ENCODE results near the gene OGN. TPM values are rescaled to one million over a fixed set of nuclear protein-coding genes. Genes with fewer than 3 reads are reported as not detected.

Gene OGN, protein sequence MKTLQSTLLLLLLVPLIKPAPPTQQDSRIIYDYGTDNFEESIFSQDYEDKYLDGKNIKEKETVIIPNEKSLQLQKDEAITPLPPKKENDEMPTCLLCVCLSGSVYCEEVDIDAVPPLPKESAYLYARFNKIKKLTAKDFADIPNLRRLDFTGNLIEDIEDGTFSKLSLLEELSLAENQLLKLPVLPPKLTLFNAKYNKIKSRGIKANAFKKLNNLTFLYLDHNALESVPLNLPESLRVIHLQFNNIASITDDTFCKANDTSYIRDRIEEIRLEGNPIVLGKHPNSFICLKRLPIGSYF
- not detected for total RNA-seq

DNA sequence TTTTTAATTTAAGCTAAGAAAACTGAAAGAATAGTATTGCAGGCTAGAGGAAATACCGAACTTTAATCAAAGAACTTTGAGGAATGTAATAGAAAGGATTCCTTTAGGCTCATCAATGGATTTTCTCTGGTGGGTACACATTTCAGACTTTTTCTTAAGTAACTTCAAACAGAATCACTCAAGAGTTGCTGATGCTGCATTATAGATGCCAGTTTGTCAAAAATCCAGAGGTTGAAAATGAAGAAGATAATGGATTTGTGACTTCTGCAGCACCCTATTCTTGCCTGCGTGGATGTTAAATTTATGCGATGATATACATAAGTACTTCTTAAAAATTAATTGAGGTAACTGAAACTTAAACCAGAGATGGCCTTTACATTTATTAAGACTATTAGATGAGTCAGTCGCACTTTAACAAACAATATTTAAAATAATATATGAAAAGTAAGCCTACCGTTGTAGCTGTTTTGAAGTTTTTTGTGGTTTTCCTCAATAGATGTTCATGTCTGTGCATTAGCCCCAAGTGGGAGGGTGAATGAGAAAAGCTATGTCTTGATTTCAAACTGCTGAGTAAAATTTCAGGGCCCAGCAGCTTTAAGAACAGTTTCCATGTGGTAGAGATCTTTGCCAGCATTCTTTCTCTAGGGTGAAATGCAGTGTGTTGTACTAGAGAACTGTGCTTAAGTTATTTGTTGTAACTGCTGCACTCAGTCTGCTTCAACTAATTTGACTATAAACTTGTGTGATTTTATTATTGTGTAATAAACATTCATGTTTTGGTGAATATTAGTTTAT lies at the start of gene OGN:
Gene OGN, minus strand, starts transcription at position 537 of the 795 bp plus-strand sequence. CDS start 1,171 bp downstream, outside the sequence.
- H3K27me3 Mint-ChIP-seq (ENCODE audit: low read depth): no peaks in the 10 kb centered on the region
- no peak within 1 kb of the TSS for H3K27ac Mint-ChIP-seq
- H3K36me3 Mint-ChIP-seq (ENCODE audit: low read depth): peaks cover 2% of the 10 kb centered on the region
- H3K4me3 Mint-ChIP-seq: no peak within 1 kb of the TSS
- peaks cover 31% of the 10 kb centered on the region for H3K4me1 Mint-ChIP-seq (ENCODE audit: low read depth)
- DNase-seq: no peak
- no peak for ATAC-seq
- CTCF ChIA-PET: no interaction called here
- H3K9me3 Mint-ChIP-seq (ENCODE audit: insufficient read depth): no peaks in the 10 kb centered on the region
- POLR2A ChIA-PET: no interaction called here

DNA sequence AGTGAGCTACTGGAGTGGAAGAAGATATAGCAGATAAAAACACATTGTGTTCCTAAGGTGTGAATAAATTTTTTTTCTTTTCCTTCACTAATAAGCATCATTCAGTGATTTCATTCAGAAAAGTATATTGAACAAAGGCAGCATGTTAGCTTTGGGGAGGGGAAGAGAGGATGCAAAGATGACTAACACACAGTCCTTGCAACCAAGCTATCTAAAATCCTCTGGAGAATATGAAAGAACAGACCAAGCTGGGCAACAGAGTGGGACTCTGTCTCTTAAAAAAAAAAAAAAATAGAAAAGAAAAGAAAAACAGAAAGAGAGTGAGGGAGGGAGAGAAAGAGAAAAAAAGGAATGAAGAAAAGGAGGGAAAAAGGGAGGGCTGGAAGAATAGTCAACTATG lies 42.2 kb upstream of the OGN start:
- Mint-ChIP-seq H3K4me3 (no peak overlapping the region), H3K27me3 (ENCODE audit: low read depth) (no peaks in the 10 kb centered on the region), H3K4me1 (ENCODE audit: low read depth) (no peaks in the 10 kb centered on the region), H3K36me3 (ENCODE audit: low read depth) (no peaks in the 10 kb centered on the region), H3K9me3 (ENCODE audit: insufficient read depth) (no peaks in the 10 kb centered on the region), H3K27ac (no peak overlapping the region)
- DNase-seq (no peak), ATAC-seq (no peak)
- POLR2A ChIA-PET: no interaction called here
- CTCF ChIA-PET: interaction anchor here (0.9 to 1.4 kb wide), 4 partner anchors 9 to 307 kb away, joined by 3 to 6 read pairs (median 4); no protein-coding TSS in a partner anchor

DNA sequence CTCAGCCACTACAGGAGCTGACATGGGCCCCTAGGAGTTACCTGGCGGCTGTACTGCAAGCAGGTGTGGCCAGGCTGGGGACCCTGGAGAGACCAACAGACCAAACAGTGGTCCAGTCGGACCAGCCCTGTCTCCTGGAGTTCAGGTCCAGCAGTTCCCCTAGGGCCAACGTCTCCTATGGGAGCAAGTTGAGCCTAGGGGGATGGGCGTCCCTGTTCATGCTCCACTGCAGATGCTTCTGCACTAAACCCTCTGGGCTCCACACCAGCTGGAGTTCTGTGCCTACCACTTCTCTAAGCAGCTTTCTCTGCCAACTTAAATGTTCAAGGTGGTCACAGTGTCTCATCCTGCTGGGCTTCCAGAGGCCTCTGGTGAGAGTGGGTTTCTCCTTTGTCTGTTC lies 40.5 kb upstream of the OGN start:
- ATAC-seq: no peak
- peaks cover 8% of the 10 kb centered on the region for H3K4me1 Mint-ChIP-seq (ENCODE audit: low read depth)
- H3K27ac Mint-ChIP-seq: no peak overlapping the region
- H3K36me3 Mint-ChIP-seq (ENCODE audit: low read depth): no peaks in the 10 kb centered on the region
- no peak overlapping the region for H3K4me3 Mint-ChIP-seq
- no peaks in the 10 kb centered on the region for H3K27me3 Mint-ChIP-seq (ENCODE audit: low read depth)
- ChIA-PET POLR2A (no interaction called here), CTCF (no interaction called here)
- no peak for DNase-seq
- no peaks in the 10 kb centered on the region for H3K9me3 Mint-ChIP-seq (ENCODE audit: insufficient read depth)

DNA sequence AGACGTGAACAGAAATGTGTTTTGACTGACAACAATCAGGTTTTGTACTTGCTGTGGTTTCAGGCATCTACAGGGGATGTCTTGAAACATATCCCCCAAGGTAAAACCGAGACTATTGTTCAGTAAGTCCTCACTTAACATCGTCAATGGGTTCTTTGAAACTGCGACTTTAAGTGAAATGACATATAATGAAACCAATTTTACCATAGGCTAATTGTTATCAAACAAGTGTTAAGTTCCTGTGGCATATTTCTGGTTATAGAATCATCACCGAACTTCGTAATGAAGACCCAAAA lies 36.3 kb upstream of the OGN start:
- CTCF ChIA-PET: interaction anchor here (1.1 to 2.1 kb wide), 4 partner anchors 33 to 303 kb away, joined by 3 to 9 read pairs (median 5); no protein-coding TSS in a partner anchor
- ATAC-seq (no peak), DNase-seq (no peak)
- Mint-ChIP-seq H3K9me3 (ENCODE audit: insufficient read depth) (no peaks in the 10 kb centered on the region), H3K27me3 (ENCODE audit: low read depth) (no peaks in the 10 kb centered on the region), H3K4me3 (no peak overlapping the region), H3K4me1 (ENCODE audit: low read depth) (peaks cover 11% of the 10 kb centered on the region), H3K36me3 (ENCODE audit: low read depth) (no peaks in the 10 kb centered on the region), H3K27ac (no peak overlapping the region)
- POLR2A ChIA-PET: no interaction called here

DNA sequence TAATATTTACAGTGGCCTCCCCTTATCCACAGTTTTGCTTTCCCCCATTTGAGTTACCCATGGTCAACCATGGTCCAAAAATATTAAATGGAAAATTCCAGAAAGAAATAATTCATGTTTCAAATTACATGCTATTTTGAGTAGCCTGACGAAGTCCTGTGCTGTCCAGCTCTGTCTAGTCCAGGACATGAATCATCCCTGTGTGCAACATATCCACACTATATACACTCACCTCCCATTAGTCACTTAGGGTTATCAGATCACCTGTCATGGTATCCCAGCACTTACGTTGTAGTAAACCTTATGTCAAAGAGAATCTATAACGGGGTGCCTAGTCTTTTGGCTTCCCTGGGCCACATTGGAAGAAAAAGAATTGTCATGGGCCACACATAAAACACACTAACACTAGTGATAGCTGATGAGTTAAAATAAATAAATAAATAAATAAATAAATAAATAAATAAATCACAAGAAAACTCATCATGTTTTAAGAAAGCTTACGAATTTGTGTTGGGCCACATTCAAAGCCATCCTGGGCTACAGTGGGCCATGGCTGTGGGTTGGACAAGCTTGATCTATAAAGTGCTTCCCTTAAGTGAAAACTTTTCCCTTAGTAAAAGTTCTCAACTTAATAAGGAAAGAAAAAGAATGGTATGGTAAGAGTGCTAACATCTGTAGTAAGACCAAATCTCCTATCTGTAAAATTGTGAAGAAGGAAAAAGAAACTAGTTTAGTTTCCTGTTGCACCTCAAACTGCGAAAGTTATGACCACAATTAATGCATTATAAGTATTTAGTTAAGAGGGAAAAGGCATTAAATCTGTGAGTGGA lies 35.8 kb upstream of the OGN start:
- Mint-ChIP-seq H3K4me3 (no peak overlapping the region), H3K36me3 (ENCODE audit: low read depth) (no peaks in the 10 kb centered on the region), H3K27me3 (ENCODE audit: low read depth) (no peaks in the 10 kb centered on the region), H3K9me3 (ENCODE audit: insufficient read depth) (no peaks in the 10 kb centered on the region), H3K27ac (no peak overlapping the region), H3K4me1 (ENCODE audit: low read depth) (peaks cover 11% of the 10 kb centered on the region)
- ATAC-seq: no peak
- DNase-seq: no peak
- ChIA-PET POLR2A (no interaction called here), CTCF (interaction anchor here (0.9 to 2.1 kb wide), 5 partner anchors 32 to 302 kb away, joined by 3 to 9 read pairs (median 3); no protein-coding TSS in a partner anchor)

DNA sequence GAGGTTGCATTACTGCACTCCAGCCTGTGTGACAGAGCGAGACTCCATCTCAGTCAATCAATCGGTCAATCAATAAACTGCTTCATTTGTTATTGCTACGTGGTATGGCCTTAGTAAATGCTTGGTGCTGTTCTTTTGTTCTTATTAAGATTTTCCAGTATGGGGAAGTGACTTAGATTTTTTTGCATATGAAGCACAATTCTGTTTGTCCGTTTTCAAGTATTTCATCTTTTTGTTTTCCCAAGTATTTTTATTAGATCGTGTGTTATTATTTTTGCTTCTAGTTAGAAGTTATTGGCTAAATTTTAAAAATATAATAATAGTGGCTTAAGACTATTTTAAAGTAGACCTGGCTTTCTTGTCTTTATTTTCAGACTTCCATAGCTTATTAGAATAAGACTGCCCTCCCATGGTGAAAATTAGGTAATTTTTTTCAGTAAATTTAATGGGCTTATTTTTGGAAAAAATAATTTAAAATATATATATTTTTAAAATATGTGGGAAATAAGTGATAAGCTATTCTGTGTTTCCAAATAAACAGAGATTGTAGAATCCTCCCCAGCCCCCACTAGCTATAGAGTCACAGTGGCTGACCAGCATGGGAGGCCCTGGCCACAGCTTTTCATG lies 34.6 kb upstream of the OGN start:
- ATAC-seq: no peak

DNA sequence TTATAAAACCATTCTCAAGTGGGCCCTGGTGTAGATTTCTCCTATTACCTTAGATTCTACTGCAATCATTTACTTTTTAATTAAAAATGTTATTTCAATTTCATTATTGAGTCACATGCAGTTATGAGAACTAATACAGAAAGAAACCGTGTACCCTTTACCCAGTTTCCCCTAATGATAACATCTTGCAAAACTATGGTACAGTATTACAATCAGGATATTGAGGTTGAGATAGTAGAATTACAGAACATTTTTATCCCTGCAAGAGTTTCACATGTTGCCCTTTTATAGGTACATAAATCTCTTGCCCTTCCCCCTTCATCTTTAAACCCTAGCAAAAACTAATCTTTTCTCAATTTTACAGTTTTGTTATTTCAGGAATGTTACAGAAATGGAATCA lies 30.9 kb upstream of the OGN start:
- Mint-ChIP-seq H3K36me3 (ENCODE audit: low read depth) (no peaks in the 10 kb centered on the region), H3K27me3 (ENCODE audit: low read depth) (no peaks in the 10 kb centered on the region), H3K9me3 (ENCODE audit: insufficient read depth) (no peaks in the 10 kb centered on the region), H3K4me1 (ENCODE audit: low read depth) (peaks cover 6% of the 10 kb centered on the region), H3K4me3 (no peak overlapping the region), H3K27ac (no peak overlapping the region)
- DNase-seq (no peak), ATAC-seq (no peak)
- ChIA-PET CTCF (no interaction called here), POLR2A (no interaction called here)

More for the DNA sequence above, 34.6 kb upstream of the OGN start:
- no peak overlapping the region for H3K4me3 Mint-ChIP-seq
- no peak for DNase-seq
- H3K9me3 Mint-ChIP-seq (ENCODE audit: insufficient read depth): no peaks in the 10 kb centered on the region
- POLR2A ChIA-PET: interaction anchor here (1.0 kb wide), 1 partner anchor 299 kb away, joined by 3 read pairs; no protein-coding TSS in a partner anchor
- H3K4me1 Mint-ChIP-seq (ENCODE audit: low read depth): peaks cover 11% of the 10 kb centered on the region
- no peaks in the 10 kb centered on the region for H3K36me3 Mint-ChIP-seq (ENCODE audit: low read depth)
- H3K27me3 Mint-ChIP-seq (ENCODE audit: low read depth): no peaks in the 10 kb centered on the region
- no peak overlapping the region for H3K27ac Mint-ChIP-seq
- CTCF ChIA-PET: interaction anchor here (0.6 to 2.1 kb wide), 6 partner anchors 25 to 299 kb away, joined by 3 to 9 read pairs (median 4); no protein-coding TSS in a partner anchor

DNA sequence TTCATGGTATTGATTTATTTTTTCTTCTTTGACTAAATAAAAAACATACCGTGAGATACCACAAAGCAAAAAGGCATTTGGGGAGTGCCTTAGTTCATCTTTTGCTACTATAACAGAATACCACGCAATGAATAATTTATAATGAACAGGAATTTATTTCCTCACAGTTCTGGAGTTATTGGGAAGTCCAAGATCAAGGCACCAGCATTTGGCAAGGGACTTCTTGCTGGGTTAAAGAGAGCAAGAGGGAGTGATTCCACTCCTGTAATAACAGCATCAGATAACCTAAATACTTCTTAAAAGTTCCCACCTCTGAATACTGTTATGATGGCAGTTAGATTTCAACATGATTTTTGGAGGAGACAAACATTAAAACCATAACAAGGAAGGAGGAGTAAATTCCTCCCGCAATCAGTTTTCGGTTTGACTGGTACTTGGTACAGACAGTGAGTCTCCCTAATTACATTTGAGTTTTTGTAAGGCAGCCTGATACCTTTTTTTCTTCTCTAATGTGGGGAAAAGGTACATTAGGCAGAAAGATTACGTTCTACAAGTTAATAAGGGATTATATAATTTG lies 28.7 kb upstream of the OGN start:
- no peaks in the 10 kb centered on the region for H3K27me3 Mint-ChIP-seq (ENCODE audit: low read depth)
- H3K9me3 Mint-ChIP-seq (ENCODE audit: insufficient read depth): no peaks in the 10 kb centered on the region
- no peak overlapping the region for H3K4me3 Mint-ChIP-seq
- POLR2A ChIA-PET: no interaction called here
- no peaks in the 10 kb centered on the region for H3K4me1 Mint-ChIP-seq (ENCODE audit: low read depth)
- H3K27ac Mint-ChIP-seq: no peak overlapping the region
- DNase-seq: no peak
- no peak for ATAC-seq
- CTCF ChIA-PET: no interaction called here
- H3K36me3 Mint-ChIP-seq (ENCODE audit: low read depth): no peaks in the 10 kb centered on the region

DNA sequence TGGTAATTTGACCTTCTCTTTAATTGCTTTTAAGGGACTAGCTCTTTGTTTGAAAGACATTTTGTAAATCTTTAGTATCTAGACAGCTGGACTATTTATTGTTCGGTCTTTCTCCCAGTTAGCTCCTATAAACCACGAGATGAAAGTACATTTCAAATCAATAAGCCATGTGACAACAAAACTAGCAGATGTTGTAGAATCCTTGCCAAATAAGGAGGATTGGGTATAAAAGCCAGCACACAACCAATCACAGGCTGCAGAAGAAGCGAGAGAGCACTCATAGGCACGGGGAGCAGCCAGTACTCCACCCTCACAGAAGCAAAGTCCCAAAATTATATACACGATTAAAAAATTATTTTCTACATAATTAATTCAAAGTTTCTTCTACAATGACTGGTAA lies 28.0 kb upstream of the OGN start:
- no peak overlapping the region for H3K27ac Mint-ChIP-seq
- H3K36me3 Mint-ChIP-seq (ENCODE audit: low read depth): no peaks in the 10 kb centered on the region
- POLR2A ChIA-PET: no interaction called here

DNA sequence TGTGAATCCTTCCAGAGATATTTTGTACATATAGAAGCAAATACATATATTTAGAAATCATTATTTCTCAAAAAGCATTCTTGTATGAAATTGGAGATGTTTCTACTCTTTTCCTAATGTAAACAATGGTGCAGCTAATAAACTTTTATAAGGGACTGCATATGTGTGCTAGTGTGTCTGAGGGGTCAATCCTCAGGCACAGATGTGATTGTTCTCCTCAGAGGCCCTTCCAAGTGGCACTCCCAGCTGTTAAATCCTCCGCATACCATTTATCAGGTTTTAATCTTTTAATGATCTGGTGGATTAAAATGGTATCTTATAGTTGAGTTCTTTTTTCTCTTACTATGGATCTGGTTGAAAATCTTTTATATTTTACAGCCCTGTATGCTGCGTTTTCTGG lies 25.5 kb upstream of the OGN start:
- no peaks in the 10 kb centered on the region for H3K36me3 Mint-ChIP-seq (ENCODE audit: low read depth)
- POLR2A ChIA-PET: no interaction called here
- CTCF ChIA-PET: no interaction called here
- no peaks in the 10 kb centered on the region for H3K9me3 Mint-ChIP-seq (ENCODE audit: insufficient read depth)
- H3K27me3 Mint-ChIP-seq (ENCODE audit: low read depth): no peaks in the 10 kb centered on the region
- DNase-seq (no peak), ATAC-seq (no peak)
- H3K4me3 Mint-ChIP-seq: no peak overlapping the region
- no peaks in the 10 kb centered on the region for H3K4me1 Mint-ChIP-seq (ENCODE audit: low read depth)
- no peak overlapping the region for H3K27ac Mint-ChIP-seq

More for the DNA sequence above, 28.0 kb upstream of the OGN start:
- ATAC-seq: no peak
- Mint-ChIP-seq H3K9me3 (ENCODE audit: insufficient read depth) (no peaks in the 10 kb centered on the region), H3K4me1 (ENCODE audit: low read depth) (no peaks in the 10 kb centered on the region), H3K27me3 (ENCODE audit: low read depth) (no peaks in the 10 kb centered on the region), H3K4me3 (no peak overlapping the region)
- no peak for DNase-seq
- CTCF ChIA-PET: no interaction called here

DNA sequence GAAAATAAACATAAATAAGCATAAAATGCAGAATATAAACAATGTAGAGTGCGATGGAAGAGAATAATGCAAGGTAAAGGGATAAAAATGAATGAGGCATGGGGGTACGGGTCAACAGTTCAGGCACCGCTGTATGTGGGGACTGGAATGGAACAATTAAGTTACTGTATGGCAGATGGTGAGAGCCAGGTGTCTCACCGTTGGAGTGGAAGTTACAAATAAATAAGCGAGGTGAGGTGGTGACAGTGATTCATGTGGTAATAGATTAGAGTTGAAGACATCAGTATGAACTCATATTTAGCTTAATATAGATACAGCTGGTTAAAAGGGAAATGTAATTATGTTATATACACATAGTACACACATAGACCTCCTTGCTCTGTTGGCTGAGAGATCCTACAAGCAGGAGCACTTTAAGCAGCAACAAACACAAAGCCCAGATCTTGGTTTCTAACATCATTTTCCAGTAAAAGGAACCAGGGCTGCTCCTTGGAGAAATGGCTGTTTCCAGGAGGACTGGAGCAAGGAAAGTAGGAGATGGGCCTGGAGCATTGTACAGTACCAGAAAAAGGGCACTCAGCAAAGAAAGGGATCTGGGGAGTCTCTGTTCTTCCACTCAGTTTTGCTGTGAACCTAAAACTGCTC lies 22.2 kb upstream of the OGN start:
- CTCF ChIA-PET: no interaction called here
- POLR2A ChIA-PET: no interaction called here
- Mint-ChIP-seq H3K4me1 (ENCODE audit: low read depth) (peaks cover 5% of the 10 kb centered on the region), H3K9me3 (ENCODE audit: insufficient read depth) (no peaks in the 10 kb centered on the region), H3K36me3 (ENCODE audit: low read depth) (peaks cover 3% of the 10 kb centered on the region), H3K27me3 (ENCODE audit: low read depth) (no peaks in the 10 kb centered on the region), H3K27ac (no peak overlapping the region), H3K4me3 (no peak overlapping the region)
- ATAC-seq (no peak), DNase-seq (no peak)

All from activated CD8-positive, alpha-beta T cell treated with anti-CD3 and anti-CD28 coated beads, Interleukin-2, amount 10 ng/mL, durations not matched to agents 7 days and 5 days (primary cell).